Kidney (tissue), 14 donors: ENCODE measurements around the gene LY6G6F. TPM values are rescaled to one million over a fixed set of nuclear protein-coding genes. Genes with fewer than 3 reads are reported as not detected.

Experiments used
- DNase-seq, 5 donors: peaks; one replicate each; pipeline ENCODE4 v3.0.0-alpha.2; 2013 to 2020
- FAIRE-seq: peaks from 2 replicates; lab custom pipeline; 2012; peaks lifted over from hg19 to GRCh38; lab: Jason Lieb, UNC
- H3K27ac ChIP-seq, 2 donors: one replicate each; pipeline ENCODE4 v1.7.0; 2013; ENCODE audit warnings: low read depth in 2 of 2, low read length in 2 of 2, inconsistent platforms in 1 of 2
- H3K27me3 ChIP-seq: one replicate; pipeline ENCODE4 v1.7.1; 2013; ENCODE audit warnings: low read length, inconsistent platforms; ENCODE audit not compliant: control insufficient read depth, insufficient read depth
- H3K36me3 ChIP-seq, 3 donors: one replicate each; pipeline versions ENCODE4 v1.7.0 to v1.7.1; 2013; ENCODE audit warnings: low read length in 3 of 3, control low read depth in 1 of 3, inconsistent platforms in 1 of 3; ENCODE audit not compliant: insufficient read depth in 3 of 3, control insufficient read depth in 2 of 3
- H3K4me1 ChIP-seq, 3 donors: one replicate each; pipeline versions ENCODE4 v1.7.0 to v1.7.1; 2013; ENCODE audit warnings: low read length in 3 of 3, inconsistent platforms in 1 of 3, low read depth in 1 of 3; ENCODE audit not compliant: control insufficient read depth in 2 of 3, insufficient read depth in 2 of 3
- H3K4me3 ChIP-seq, 3 donors: one replicate each; pipeline versions ENCODE4 v1.7.0 to v1.8.1; 2013; ENCODE audit warnings: low read length in 3 of 3, control low read depth in 1 of 3, inconsistent platforms in 1 of 3
- H3K9ac ChIP-seq, 3 donors: one replicate each; pipeline versions ENCODE4 v1.7.0 to v1.7.1; 2013; ENCODE audit warnings: low read length in 3 of 3, control low read depth in 1 of 3, inconsistent platforms in 1 of 3
- H3K9me3 ChIP-seq, 3 donors: one replicate each; pipeline versions ENCODE4 v1.7.0 to v1.7.1; 2013; ENCODE audit warnings: low read length in 3 of 3, control low read depth in 1 of 3, inconsistent platforms in 1 of 3; ENCODE audit not compliant: control insufficient read depth in 2 of 3, insufficient read depth in 1 of 3
- intact Hi-C: fragments of 100-400 bp; cut with DNase I; formaldehyde crosslinking; loops from one replicate; pipeline ENCODE4 v1.11.1; 2022
- polyA plus RNA-seq: library from polyadenylated mRNA; stranded (reverse); fragments of 350-450 nt; fragmentation: Illumina TruSeq; extraction: RNeasy Lipid Tissue Mini Kit (QIAGEN cat#74804); gene quantifications from one replicate; pipeline ENCODE4 v1.2.3, GENCODE V29; 2014; ENCODE audit warnings: low read depth, low replicate concordance; ENCODE audit not compliant: insufficient read depth
- total RNA-seq: library from RNA; stranded (reverse); fragmentation: NEBNext Ultra II Directional; extraction: Animal tissue kit (Norgen Biotek cat#: 25700); gene quantifications from one replicate; pipeline ENCODE4 v1.2.1, GENCODE V29; 2021
- TF ChIP-seq, protein P1 (sequence below): IDR thresholded peaks from 3 replicates; pipeline ENCODE4 v1.5.1; 2012; ENCODE audit warnings: mild to moderate bottlenecking, moderate library complexity, borderline replicate concordance; ENCODE audit not compliant: insufficient read depth; ENCODE audit errors: extremely low read depth
- donor health status: control.
- donor health status: control.
- donor health status: control.
- donor health status: control.
- donor health status: control.
- donor health status: DM: yes; HTN: yes; CAD: no.
- donor health status: Normal renal cell carcinoma (clear cell type).

LY6G6F gene
- total and polyA plus RNA-seq, 2 donors from 2014 or later: not detected

DNA sequence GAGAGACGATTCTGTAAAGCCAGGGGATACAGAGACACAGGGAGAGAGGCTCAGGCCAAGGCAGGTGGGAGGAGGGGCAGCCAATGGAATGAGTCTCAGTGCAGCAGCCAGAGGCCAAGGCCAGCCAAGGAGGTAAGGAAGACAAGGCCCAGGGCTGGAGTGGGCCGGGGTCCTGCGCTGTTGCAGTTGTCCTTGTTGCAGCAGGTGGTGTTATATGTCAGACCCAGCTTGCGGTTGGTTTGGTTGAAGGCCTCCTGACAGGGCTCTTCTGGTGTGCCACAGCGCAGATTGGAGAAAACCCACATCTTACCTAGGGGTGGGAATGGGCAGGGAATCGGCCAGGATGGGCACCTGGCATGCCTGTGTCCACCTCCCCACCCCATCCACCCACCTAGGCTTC lies 12.3 kb downstream of the LY6G6F start:
- no peak overlapping the region for H3K27ac ChIP-seq
- intact Hi-C loops: no loop called here

DNA sequence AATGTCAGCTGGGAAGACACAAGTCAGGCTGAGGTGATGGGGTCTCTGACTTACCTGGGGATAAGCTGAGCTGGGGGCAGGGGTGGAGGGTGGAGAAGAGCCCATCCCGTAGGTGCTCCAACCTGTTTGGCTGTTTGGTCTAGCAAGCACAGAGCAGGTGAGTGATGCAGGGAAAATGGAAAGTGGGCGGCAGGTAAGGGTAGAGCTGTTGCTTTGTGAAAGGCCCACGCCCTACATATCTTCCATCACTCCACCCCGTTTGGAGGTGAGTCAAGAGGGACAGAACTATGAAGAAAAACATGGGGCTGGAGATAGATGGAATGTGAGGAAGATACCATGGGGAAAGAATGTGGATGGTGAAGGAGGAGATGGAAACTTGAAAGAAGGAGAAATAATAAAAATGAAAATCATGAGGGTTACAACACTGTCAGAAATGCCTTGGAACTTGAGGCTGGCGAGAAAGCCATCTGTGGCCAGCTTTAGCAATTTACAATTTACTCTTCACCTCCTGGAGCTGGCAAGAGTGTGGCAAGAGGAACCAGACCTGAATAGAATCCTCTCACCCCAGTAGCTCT lies 13.6 kb downstream of the LY6G6F start:
- H3K4me3 ChIP-seq: no peak overlapping the region
- H3K4me1 ChIP-seq: no peaks in the 10 kb centered on the region
- DNase-seq (no peak), FAIRE-seq (no peak)
- no peak overlapping the region for H3K27ac ChIP-seq
- no peaks in the 10 kb centered on the region for H3K9me3 ChIP-seq
- TF ChIP-seq, protein P1, sequence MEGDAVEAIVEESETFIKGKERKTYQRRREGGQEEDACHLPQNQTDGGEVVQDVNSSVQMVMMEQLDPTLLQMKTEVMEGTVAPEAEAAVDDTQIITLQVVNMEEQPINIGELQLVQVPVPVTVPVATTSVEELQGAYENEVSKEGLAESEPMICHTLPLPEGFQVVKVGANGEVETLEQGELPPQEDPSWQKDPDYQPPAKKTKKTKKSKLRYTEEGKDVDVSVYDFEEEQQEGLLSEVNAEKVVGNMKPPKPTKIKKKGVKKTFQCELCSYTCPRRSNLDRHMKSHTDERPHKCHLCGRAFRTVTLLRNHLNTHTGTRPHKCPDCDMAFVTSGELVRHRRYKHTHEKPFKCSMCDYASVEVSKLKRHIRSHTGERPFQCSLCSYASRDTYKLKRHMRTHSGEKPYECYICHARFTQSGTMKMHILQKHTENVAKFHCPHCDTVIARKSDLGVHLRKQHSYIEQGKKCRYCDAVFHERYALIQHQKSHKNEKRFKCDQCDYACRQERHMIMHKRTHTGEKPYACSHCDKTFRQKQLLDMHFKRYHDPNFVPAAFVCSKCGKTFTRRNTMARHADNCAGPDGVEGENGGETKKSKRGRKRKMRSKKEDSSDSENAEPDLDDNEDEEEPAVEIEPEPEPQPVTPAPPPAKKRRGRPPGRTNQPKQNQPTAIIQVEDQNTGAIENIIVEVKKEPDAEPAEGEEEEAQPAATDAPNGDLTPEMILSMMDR: no peak
- no peaks in the 10 kb centered on the region for H3K36me3 ChIP-seq
- intact Hi-C loops: no loop called here
- H3K9ac ChIP-seq: no peak overlapping the region
- no peaks in the 10 kb centered on the region for H3K27me3 ChIP-seq

More for the DNA sequence above, 12.3 kb downstream of the LY6G6F start:
- no peak overlapping the region for H3K9ac ChIP-seq
- DNase-seq (no peak), FAIRE-seq (no peak)
- H3K27me3 ChIP-seq: no peaks in the 10 kb centered on the region
- H3K36me3 ChIP-seq: no peaks in the 10 kb centered on the region
- TF ChIP-seq, protein P1: no peak
- H3K9me3 ChIP-seq: no peaks in the 10 kb centered on the region
- no peaks in the 10 kb centered on the region for H3K4me1 ChIP-seq
- no peak overlapping the region for H3K4me3 ChIP-seq

- Histone ChIP-seq H3K36me3 (peaks cover under 1 to 8% (median under 1%) of the 10 kb centered on the region in 3 donors), H3K4me1 (no peaks in the 10 kb centered on the region), H3K27ac (no peak within 1 kb of the TSS), H3K9ac (no peak within 1 kb of the TSS), H3K9me3 (no peaks in the 10 kb centered on the region), H3K27me3 (no peaks in the 10 kb centered on the region), H3K4me3 (no peak within 1 kb of the TSS)
- intact Hi-C loops: no loop called here
- peak in 1 of 5 donors; percentile 6 for DNase-seq
- TF ChIP-seq, protein P1: no peak
- no peak for FAIRE-seq
Observed at GRCh38 chr6:31721351-31722020, 14.8 kb downstream of the LY6G6F start, which contains the start of gene LY6G6C. Gene LY6G6C, minus strand, starts transcription at chr6:31721746. Its CDS starts 67 bp downstream, at chr6:31721679.
